WTC11 (cell line): ENCODE measurements around the gene ETF1.

Experiments used
- NFYB ChIP-seq: sonication (generic); formaldehyde crosslinking; conservative IDR thresholded peaks from 2 replicates; pipeline ENCODE4 v1.8.0; 2022; ENCODE audit warnings: low read depth, missing genetic modification reagents
- SP1 ChIP-seq: sonication (generic); formaldehyde crosslinking; conservative IDR thresholded peaks from 2 replicates; pipeline ENCODE4 v1.8.1; 2022; ENCODE audit warnings: missing genetic modification reagents
- TF ChIP-seq, protein P1 (sequence below): sonication (generic); formaldehyde crosslinking; IDR thresholded peaks from 2 replicates; pipeline ENCODE4 v1.8.0; 2023; ENCODE audit warnings: mild to moderate bottlenecking, missing genetic modification reagents
- TF ChIP-seq, protein P2 (sequence below): fragments of 200-600 bp; IDR thresholded peaks from 2 replicates; pipeline ENCODE4 v1.8.0; 2022; ENCODE audit warnings: antibody characterized with exemption
- TF ChIP-seq, protein P3 (sequence below): fragments of 250-450 bp; sonication (Bioruptor Pico); IDR thresholded peaks from 2 replicates; pipeline ENCODE4 v1.9.0; 2021; ENCODE audit warnings: moderate library complexity, mild to moderate bottlenecking, inconsistent platforms, borderline replicate concordance
- TF ChIP-seq, protein P4 (sequence below): sonication (generic); formaldehyde crosslinking; IDR thresholded peaks from 2 replicates; pipeline ENCODE4 v1.8.1; 2023; ENCODE audit warnings: mild to moderate bottlenecking, missing genetic modification reagents, moderate library complexity

DNA sequence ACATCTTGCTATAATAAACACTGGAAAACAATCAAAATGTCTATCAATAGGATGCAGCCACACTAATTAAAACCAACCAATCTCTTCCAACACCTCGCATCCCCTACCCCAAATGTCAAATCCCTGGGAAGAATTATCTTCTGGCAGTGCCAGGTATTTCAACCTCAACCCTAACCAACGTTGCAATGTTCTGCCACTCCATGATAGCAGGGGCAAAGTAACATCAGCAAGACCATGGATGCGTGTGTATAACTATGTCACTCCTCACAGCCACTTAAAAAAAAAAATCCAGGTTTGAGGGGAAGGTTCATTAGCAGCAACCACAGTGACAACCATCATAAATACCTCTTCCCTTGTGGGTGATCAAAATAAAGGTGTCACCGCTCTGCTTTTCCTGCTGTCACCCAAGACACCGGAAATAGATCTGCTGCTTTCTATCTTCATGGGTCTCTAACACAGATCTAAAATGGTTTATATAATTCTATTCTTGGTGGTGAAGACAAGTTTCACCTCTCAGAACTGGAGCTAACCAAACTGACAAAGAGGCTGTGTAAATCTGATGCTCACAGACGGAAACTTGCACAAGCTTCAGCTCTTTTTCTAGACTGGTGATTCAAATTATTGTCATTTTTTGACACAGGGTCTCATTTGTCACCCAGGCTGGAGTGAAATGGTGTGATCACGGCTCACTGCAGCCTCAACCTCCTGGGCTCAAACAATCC, 22.2 kb upstream of the ETF1 start:
- TF ChIP-seq, protein P1, sequence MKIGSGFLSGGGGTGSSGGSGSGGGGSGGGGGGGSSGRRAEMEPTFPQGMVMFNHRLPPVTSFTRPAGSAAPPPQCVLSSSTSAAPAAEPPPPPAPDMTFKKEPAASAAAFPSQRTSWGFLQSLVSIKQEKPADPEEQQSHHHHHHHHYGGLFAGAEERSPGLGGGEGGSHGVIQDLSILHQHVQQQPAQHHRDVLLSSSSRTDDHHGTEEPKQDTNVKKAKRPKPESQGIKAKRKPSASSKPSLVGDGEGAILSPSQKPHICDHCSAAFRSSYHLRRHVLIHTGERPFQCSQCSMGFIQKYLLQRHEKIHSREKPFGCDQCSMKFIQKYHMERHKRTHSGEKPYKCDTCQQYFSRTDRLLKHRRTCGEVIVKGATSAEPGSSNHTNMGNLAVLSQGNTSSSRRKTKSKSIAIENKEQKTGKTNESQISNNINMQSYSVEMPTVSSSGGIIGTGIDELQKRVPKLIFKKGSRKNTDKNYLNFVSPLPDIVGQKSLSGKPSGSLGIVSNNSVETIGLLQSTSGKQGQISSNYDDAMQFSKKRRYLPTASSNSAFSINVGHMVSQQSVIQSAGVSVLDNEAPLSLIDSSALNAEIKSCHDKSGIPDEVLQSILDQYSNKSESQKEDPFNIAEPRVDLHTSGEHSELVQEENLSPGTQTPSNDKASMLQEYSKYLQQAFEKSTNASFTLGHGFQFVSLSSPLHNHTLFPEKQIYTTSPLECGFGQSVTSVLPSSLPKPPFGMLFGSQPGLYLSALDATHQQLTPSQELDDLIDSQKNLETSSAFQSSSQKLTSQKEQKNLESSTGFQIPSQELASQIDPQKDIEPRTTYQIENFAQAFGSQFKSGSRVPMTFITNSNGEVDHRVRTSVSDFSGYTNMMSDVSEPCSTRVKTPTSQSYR (CRISPR knock-in tag) = no peak
- TF ChIP-seq, protein P2, sequence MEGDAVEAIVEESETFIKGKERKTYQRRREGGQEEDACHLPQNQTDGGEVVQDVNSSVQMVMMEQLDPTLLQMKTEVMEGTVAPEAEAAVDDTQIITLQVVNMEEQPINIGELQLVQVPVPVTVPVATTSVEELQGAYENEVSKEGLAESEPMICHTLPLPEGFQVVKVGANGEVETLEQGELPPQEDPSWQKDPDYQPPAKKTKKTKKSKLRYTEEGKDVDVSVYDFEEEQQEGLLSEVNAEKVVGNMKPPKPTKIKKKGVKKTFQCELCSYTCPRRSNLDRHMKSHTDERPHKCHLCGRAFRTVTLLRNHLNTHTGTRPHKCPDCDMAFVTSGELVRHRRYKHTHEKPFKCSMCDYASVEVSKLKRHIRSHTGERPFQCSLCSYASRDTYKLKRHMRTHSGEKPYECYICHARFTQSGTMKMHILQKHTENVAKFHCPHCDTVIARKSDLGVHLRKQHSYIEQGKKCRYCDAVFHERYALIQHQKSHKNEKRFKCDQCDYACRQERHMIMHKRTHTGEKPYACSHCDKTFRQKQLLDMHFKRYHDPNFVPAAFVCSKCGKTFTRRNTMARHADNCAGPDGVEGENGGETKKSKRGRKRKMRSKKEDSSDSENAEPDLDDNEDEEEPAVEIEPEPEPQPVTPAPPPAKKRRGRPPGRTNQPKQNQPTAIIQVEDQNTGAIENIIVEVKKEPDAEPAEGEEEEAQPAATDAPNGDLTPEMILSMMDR = no peak
- TF ChIP-seq, protein P3, sequence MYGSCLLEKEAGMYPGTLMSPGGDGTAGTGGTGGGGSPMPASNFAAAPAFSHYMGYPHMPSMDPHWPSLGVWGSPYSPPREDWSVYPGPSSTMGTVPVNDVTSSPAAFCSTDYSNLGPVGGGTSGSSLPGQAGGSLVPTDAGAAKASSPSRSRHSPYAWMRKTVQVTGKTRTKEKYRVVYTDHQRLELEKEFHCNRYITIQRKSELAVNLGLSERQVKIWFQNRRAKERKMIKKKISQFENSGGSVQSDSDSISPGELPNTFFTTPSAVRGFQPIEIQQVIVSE (CRISPR knock-in tag) = no peak
- no peak for TF ChIP-seq SP1 (CRISPR knock-in tag)
- TF ChIP-seq, protein P4, sequence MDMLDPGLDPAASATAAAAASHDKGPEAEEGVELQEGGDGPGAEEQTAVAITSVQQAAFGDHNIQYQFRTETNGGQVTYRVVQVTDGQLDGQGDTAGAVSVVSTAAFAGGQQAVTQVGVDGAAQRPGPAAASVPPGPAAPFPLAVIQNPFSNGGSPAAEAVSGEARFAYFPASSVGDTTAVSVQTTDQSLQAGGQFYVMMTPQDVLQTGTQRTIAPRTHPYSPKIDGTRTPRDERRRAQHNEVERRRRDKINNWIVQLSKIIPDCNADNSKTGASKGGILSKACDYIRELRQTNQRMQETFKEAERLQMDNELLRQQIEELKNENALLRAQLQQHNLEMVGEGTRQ (CRISPR knock-in tag) = no peak
- no peak for TF ChIP-seq NFYB (CRISPR knock-in tag)
